SK-N-SH (cell line): ENCODE results near the gene THBD.

Source experiments
- GABPA ChIP-seq: IDR thresholded peaks from 2 replicates; pipeline ENCODE4 v1.4.0; 2012; ENCODE audit warnings: low read depth, mild to moderate bottlenecking
- POLR2AphosphoS5 ChIP-seq: IDR thresholded peaks from 2 replicates; pipeline ENCODE4 v1.6.1; 2012; ENCODE audit warnings: low read depth, low read length
- RCOR1 ChIP-seq: fragments of 150-350 bp; IDR thresholded peaks from 2 replicates; pipeline ENCODE4 v1.6.1; 2017; ENCODE audit warnings: antibody characterized with exemption, low read length
- RFX5 ChIP-seq: IDR thresholded peaks from 2 replicates; pipeline ENCODE4 v1.6.1; 2012; ENCODE audit warnings: mild to moderate bottlenecking, improper control_type of control experiment, low read length
- TCF12 ChIP-seq: IDR thresholded peaks from 2 replicates; pipeline ENCODE4 v1.4.0; 2012
- TF ChIP-seq, protein P1 (sequence below): fragments of 200-600 bp; sonication (generic); IDR thresholded peaks from 2 replicates; pipeline ENCODE4 v1.6.1; 2017; ENCODE audit warnings: antibody characterized with exemption, mild to moderate bottlenecking, moderate library complexity
- TF ChIP-seq, protein P2 (sequence below): IDR thresholded peaks from 2 replicates; pipeline ENCODE4 v1.4.0; 2012; ENCODE audit warnings: low read depth, borderline replicate concordance
- TF ChIP-seq, protein P3 (sequence below): IDR thresholded peaks from 2 replicates; pipeline ENCODE4 v1.4.0; 2012; ENCODE audit warnings: low read depth, borderline replicate concordance
- TF ChIP-seq, protein P4 (sequence below): IDR thresholded peaks from 2 replicates; pipeline ENCODE4 v1.6.1; 2012; ENCODE audit warnings: mild to moderate bottlenecking, low read depth, low read length, moderate library complexity
- TF ChIP-seq, protein P5 (sequence below): IDR thresholded peaks from 2 replicates; pipeline ENCODE4 v1.4.0; 2012; ENCODE audit warnings: low read depth

DNA sequence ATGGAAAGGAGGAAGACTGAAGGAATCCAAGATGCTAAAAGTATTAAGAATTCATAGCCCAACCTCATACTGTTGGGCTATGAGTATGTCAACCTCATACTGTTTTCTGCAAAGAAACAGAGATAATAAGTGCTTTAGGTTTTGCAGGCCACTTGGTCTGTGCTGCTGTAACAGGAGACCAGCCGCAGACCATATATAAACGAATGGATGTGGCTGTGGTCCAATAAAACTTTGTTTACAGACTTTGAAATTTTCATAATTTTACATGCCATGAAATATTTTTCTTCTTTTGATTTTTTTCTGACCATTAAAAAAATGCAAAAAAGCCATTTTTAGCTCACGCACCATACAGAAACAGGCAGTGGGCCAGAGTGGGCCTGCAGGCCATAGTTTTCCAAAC is 13.7 kb upstream of the THBD start:
- no peak for TF ChIP-seq POLR2AphosphoS5
- TF ChIP-seq, protein P1, sequence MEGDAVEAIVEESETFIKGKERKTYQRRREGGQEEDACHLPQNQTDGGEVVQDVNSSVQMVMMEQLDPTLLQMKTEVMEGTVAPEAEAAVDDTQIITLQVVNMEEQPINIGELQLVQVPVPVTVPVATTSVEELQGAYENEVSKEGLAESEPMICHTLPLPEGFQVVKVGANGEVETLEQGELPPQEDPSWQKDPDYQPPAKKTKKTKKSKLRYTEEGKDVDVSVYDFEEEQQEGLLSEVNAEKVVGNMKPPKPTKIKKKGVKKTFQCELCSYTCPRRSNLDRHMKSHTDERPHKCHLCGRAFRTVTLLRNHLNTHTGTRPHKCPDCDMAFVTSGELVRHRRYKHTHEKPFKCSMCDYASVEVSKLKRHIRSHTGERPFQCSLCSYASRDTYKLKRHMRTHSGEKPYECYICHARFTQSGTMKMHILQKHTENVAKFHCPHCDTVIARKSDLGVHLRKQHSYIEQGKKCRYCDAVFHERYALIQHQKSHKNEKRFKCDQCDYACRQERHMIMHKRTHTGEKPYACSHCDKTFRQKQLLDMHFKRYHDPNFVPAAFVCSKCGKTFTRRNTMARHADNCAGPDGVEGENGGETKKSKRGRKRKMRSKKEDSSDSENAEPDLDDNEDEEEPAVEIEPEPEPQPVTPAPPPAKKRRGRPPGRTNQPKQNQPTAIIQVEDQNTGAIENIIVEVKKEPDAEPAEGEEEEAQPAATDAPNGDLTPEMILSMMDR: no peak
- no peak for TF ChIP-seq GABPA
- TF ChIP-seq, protein P2, sequence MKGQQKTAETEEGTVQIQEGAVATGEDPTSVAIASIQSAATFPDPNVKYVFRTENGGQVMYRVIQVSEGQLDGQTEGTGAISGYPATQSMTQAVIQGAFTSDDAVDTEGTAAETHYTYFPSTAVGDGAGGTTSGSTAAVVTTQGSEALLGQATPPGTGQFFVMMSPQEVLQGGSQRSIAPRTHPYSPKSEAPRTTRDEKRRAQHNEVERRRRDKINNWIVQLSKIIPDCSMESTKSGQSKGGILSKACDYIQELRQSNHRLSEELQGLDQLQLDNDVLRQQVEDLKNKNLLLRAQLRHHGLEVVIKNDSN: no peak
- TF ChIP-seq RCOR1: no peak
- TF ChIP-seq, protein P3, sequence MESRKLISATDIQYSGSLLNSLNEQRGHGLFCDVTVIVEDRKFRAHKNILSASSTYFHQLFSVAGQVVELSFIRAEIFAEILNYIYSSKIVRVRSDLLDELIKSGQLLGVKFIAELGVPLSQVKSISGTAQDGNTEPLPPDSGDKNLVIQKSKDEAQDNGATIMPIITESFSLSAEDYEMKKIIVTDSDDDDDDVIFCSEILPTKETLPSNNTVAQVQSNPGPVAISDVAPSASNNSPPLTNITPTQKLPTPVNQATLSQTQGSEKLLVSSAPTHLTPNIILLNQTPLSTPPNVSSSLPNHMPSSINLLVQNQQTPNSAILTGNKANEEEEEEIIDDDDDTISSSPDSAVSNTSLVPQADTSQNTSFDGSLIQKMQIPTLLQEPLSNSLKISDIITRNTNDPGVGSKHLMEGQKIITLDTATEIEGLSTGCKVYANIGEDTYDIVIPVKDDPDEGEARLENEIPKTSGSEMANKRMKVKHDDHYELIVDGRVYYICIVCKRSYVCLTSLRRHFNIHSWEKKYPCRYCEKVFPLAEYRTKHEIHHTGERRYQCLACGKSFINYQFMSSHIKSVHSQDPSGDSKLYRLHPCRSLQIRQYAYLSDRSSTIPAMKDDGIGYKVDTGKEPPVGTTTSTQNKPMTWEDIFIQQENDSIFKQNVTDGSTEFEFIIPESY: no peak
- no peak for TF ChIP-seq TCF12
- TF ChIP-seq RFX5: no peak
- TF ChIP-seq, protein P4, sequence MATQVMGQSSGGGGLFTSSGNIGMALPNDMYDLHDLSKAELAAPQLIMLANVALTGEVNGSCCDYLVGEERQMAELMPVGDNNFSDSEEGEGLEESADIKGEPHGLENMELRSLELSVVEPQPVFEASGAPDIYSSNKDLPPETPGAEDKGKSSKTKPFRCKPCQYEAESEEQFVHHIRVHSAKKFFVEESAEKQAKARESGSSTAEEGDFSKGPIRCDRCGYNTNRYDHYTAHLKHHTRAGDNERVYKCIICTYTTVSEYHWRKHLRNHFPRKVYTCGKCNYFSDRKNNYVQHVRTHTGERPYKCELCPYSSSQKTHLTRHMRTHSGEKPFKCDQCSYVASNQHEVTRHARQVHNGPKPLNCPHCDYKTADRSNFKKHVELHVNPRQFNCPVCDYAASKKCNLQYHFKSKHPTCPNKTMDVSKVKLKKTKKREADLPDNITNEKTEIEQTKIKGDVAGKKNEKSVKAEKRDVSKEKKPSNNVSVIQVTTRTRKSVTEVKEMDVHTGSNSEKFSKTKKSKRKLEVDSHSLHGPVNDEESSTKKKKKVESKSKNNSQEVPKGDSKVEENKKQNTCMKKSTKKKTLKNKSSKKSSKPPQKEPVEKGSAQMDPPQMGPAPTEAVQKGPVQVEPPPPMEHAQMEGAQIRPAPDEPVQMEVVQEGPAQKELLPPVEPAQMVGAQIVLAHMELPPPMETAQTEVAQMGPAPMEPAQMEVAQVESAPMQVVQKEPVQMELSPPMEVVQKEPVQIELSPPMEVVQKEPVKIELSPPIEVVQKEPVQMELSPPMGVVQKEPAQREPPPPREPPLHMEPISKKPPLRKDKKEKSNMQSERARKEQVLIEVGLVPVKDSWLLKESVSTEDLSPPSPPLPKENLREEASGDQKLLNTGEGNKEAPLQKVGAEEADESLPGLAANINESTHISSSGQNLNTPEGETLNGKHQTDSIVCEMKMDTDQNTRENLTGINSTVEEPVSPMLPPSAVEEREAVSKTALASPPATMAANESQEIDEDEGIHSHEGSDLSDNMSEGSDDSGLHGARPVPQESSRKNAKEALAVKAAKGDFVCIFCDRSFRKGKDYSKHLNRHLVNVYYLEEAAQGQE: no peak
- TF ChIP-seq, protein P5, sequence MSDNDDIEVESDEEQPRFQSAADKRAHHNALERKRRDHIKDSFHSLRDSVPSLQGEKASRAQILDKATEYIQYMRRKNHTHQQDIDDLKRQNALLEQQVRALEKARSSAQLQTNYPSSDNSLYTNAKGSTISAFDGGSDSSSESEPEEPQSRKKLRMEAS: no peak
